ENCODE measurements around the gene CDKL1. TPM values are rescaled to one million over a fixed set of nuclear protein-coding genes. Genes with fewer than 3 reads are reported as not detected.
"Not testable (repeated sequence)": the region's sequence is repeated elsewhere in the genome, so short reads cannot be mapped to it uniquely, and the experiment has no call there.

Gene CDKL1
- total RNA-seq, 1 experiment from 2014 or later, result 14.4 TPM

DNA sequence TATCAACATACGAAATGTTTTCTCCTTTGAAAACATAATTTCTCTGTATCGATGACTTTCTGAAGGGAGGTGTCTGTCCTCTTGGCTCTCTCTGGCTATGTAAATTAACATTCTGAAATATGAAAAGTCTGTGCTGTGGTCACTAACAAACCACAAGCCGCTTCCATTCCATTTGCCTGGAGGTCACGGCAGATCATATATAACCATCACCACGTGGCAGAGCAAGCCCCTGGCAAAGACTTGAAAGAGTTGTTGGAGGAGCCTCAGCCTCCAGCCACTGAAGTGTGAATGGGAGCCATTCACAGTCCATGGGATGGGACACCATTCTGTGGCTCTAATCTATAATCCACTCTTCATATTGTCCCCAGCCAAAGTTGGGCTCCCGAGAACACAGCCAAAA is 39.6 kb downstream of the CDKL1 start:
- ATAC-seq, result no peak
- TF ChIP-seq CTCF (conservative IDR thresholded peaks at IDR 0.05; ENCODE audit: low read depth, low read length) (no peak), EZH2 (IDR thresholded peaks at IDR 0.05; ENCODE audit: low read length, unreplicated experiment) (no peak), EZH2phosphoT487 (IDR thresholded peaks at IDR 0.05; ENCODE audit: borderline replicate concordance, low read length) (no peak)
- Histone ChIP-seq H2AFZ (ENCODE audit: low read length) (no peak overlapping the region), H3K9ac (ENCODE audit: low read length) (no peak overlapping the region), H4K20me1 (ENCODE audit: low read length) (no peaks in the 10 kb centered on the region), H3F3A (ENCODE audit: low read length, unreplicated experiment) (no peaks in the 10 kb centered on the region), H3K27ac (ENCODE audit: low read length) (no peak overlapping the region), H3K36me3 (ENCODE audit: low read depth, low read length) (no peaks in the 10 kb centered on the region), H3K4me3 (ENCODE audit: low read length) (no peak overlapping the region), H3K79me2 (ENCODE audit: low read length) (no peaks in the 10 kb centered on the region), H3K9me2 (replicated peaks; ENCODE audit: low read length) (no peaks in the 10 kb centered on the region), H3K9me3 (ENCODE audit: low read length) (no peaks in the 10 kb centered on the region), H3K4me2 (ENCODE audit: low read length) (no peak overlapping the region), H3K4me1 (ENCODE audit: insufficient read depth, low read length) (peaks cover 12% of the 10 kb centered on the region), H3K27me3 (ENCODE audit: low read length) (no peaks in the 10 kb centered on the region)
- ChIA-PET CTCF (no interaction called here), POLR2A (ENCODE audit: unreplicated experiment) (no interaction called here)
- no TSS peak for BruUV-seq (replicated peaks)
- intact Hi-C loops (cut with micrococcal nuclease), result no loop called here
- DNase-seq, result no peak

DNA sequence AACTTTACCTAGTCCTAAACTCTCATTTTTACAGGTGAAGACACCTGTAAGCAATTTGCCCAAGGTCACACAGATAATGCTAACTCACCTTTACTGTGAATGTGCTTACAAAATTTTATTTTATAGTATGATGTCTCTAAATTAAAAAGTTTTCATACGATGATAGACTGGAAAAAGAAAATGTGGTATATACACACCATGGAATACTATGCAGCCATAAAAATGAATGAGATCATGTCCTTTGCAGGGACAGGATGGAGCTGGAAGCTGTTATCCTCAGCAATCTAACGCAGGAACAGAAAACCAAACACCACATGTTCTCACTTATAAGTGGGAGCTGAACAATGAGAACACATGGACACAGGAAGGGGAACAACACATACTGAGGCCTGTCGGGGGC is 40.4 kb downstream of the CDKL1 start:
- H3K79me2 ChIP-seq (ENCODE audit: low read length), result not testable (repeated sequence)

DNA sequence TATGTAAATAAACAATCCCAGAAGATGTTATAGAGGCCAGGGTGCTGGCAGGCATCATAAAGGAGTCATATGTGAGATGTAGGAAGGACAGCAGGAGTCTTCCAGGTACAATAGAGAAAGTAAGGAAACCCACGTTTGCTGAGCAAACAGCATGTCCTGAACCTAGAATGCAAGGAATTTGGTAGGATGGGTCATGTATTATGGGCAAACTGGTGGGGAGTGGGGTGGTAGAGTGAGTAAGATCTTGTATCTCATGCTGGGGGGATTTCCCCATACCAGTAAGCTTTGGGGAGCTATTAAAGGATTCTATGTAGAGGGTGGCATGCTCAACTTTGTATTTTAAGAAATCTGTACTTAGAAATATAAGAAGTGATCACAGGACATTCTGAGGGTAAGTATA is 41.0 kb downstream of the CDKL1 start:
- ATAC-seq, result peak; percentile 13; the same call in 1 of the 2 replicates
- no peak overlapping the region for H3K27ac ChIP-seq (ENCODE audit: low read length)
- TF ChIP-seq EZH2phosphoT487 (IDR thresholded peaks at IDR 0.05; ENCODE audit: borderline replicate concordance, low read length) (no peak), EZH2 (IDR thresholded peaks at IDR 0.05; ENCODE audit: low read length, unreplicated experiment) (no peak), CTCF (conservative IDR thresholded peaks at IDR 0.05; ENCODE audit: low read depth, low read length) (no peak)
- no peak overlapping the region for H3K9ac ChIP-seq (ENCODE audit: low read length)
- intact Hi-C loops (cut with micrococcal nuclease), result no loop called here
- H3K4me3 ChIP-seq (ENCODE audit: low read length), result no peak overlapping the region
- no TSS peak for BruUV-seq (replicated peaks)
- H3K4me1 ChIP-seq (ENCODE audit: insufficient read depth, low read length), result peaks cover 5% of the 10 kb centered on the region
- ChIA-PET POLR2A (ENCODE audit: unreplicated experiment) (interaction anchor here (0.6 kb wide), 3 partner anchors 36 to 493 kb away, joined by 3 to 5 read pairs (median 3); no protein-coding TSS in a partner anchor), CTCF (no interaction called here)
- no peak overlapping the region for H3K4me2 ChIP-seq (ENCODE audit: low read length)
- no peaks in the 10 kb centered on the region for H3F3A ChIP-seq (ENCODE audit: low read length, unreplicated experiment)
- H3K79me2 ChIP-seq (ENCODE audit: low read length), result no peaks in the 10 kb centered on the region
- H3K9me3 ChIP-seq (ENCODE audit: low read length), result no peaks in the 10 kb centered on the region
- no peaks in the 10 kb centered on the region for H3K36me3 ChIP-seq (ENCODE audit: low read depth, low read length)
- no peak for DNase-seq
- no peaks in the 10 kb centered on the region for H3K27me3 ChIP-seq (ENCODE audit: low read length)
- H2AFZ ChIP-seq (ENCODE audit: low read length), result no peak overlapping the region
- H3K9me2 ChIP-seq (replicated peaks; ENCODE audit: low read length), result no peaks in the 10 kb centered on the region
- H4K20me1 ChIP-seq (ENCODE audit: low read length), result no peaks in the 10 kb centered on the region

More for the DNA sequence above, 40.4 kb downstream of the CDKL1 start:
- DNase-seq; H3K4me2 ChIP-seq (ENCODE audit: low read length); H4K20me1 ChIP-seq (ENCODE audit: low read length); H3K36me3 ChIP-seq (ENCODE audit: low read depth, low read length); H3K27me3 ChIP-seq (ENCODE audit: low read length); CTCF ChIA-PET; H3K4me3 ChIP-seq (ENCODE audit: low read length); H2AFZ ChIP-seq (ENCODE audit: low read length); H3K27ac ChIP-seq (ENCODE audit: low read length); H3K4me1 ChIP-seq (ENCODE audit: insufficient read depth, low read length); H3K9me3 ChIP-seq (ENCODE audit: low read length); H3F3A ChIP-seq (ENCODE audit: low read length, unreplicated experiment); H3K9ac ChIP-seq (ENCODE audit: low read length); intact Hi-C loops (cut with micrococcal nuclease); H3K9me2 ChIP-seq (replicated peaks; ENCODE audit: low read length); ATAC-seq; BruUV-seq (replicated peaks): not testable (repeated sequence)
- POLR2A ChIA-PET (ENCODE audit: unreplicated experiment), result interaction anchor here (0.6 kb wide), 1 partner anchor 281 kb away, joined by 3 read pairs; no protein-coding TSS in a partner anchor
